Measurements from ENCODE around the gene TMEM30B. TPM values are rescaled to one million over a fixed set of nuclear protein-coding genes. Genes with fewer than 3 reads are reported as not detected.

TMEM30B gene
- total and polyA plus RNA-seq, 5 donors from 2014 or later = 2.1 to 4.8 (median 2.4) TPM

DNA sequence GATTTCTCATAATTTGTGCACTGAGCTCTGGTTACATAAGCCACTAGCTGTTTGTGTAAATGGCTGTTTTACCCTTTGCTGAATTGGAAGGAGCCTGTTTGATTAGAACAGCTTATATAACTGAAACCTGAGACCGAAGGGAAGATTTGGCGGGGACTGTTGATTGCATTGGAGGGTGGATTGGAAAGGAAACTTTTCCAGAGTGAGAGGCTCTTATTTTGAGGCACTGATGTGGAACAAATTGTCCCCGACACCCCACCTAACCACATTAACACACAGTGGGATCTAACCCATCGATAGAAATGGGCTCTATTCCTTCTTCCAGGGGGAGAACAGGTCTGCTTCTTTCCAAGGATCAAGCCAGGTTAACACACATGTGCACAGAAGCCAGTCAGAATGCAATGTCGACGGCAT, 51.7 kb downstream of the TMEM30B start:
- H3K36me3 Mint-ChIP-seq = no peaks in the 10 kb centered on the region
- H3K27ac Mint-ChIP-seq = no peak overlapping the region

DNA sequence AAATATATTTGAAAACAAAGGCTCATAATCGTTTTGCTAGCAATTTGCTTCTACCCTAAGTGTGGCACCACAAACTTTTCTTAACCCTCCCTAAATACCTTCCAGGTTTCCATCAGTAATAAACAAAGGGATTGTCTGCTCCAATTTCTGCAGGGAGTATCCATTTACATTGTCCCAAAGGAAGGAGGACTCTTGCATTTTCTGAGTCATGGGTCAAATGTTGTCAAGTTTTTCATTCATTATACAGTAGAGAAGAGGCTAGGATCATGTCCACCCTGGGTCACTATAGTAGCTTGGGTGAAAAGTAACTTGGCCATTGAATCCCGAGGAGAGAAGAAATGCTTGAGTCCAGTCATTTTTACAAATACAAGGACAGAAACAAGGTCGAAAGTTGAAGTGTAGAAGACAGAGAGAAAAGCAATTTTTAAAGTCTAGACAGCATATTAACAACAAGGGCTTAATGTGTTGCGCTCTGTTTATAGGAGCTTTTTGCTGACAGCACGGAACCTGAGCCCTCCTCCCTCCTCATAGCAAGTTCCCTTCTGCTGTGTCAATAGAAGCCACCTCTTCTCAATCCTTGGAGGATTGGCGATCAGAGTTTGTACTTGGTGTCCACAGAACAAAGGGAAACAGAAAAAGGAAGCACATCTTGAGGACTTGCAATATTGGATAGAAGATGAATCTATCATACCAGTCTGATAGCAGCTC, 53.1 kb downstream of the TMEM30B start:
- Mint-ChIP-seq H3K4me3 (no peak overlapping the region), H3K4me1 (no peaks in the 10 kb centered on the region), H3K27me3 (peaks cover 39% of the 10 kb centered on the region), H3K36me3 (no peaks in the 10 kb centered on the region), H3K27ac (no peak overlapping the region), H3K9me3 (no peaks in the 10 kb centered on the region)
- no peak overlapping the region for H3K4me3 ChIP-seq (ENCODE audit: low read depth, low read length)
- ATAC-seq (ENCODE audit: low read depth in 2 of 2) = no peak
- no peaks in the 10 kb centered on the region for H3K9me3 ChIP-seq (ENCODE audit: control insufficient read depth in 2 of 2, low read length in 2 of 2)
- DNase-seq = no peak
- H3K4me1 ChIP-seq (ENCODE audit: control insufficient read depth, insufficient read depth, low read length, poor library complexity, severe bottlenecking) = no peaks in the 10 kb centered on the region
- H3K27me3 ChIP-seq (ENCODE audit: control insufficient read depth, insufficient read depth, low read length) = peaks cover 15% of the 10 kb centered on the region
- no peaks in the 10 kb centered on the region for H3K36me3 ChIP-seq (ENCODE audit: control insufficient read depth, insufficient read depth, low read length)
- H3K27ac ChIP-seq (ENCODE audit: insufficient read depth, low read length, poor library complexity, severe bottlenecking) = no peak overlapping the region

More for the DNA sequence above, 51.7 kb downstream of the TMEM30B start:
- DNase-seq (no peak), ATAC-seq (ENCODE audit: low read depth in 2 of 2) (no peak)
- Mint-ChIP-seq H3K27me3 (peaks cover 33% of the 10 kb centered on the region), H3K4me1 (no peaks in the 10 kb centered on the region), H3K4me3 (no peak overlapping the region), H3K9me3 (no peaks in the 10 kb centered on the region)
- H3K27me3 ChIP-seq (ENCODE audit: control insufficient read depth, insufficient read depth, low read length) = peaks cover 13% of the 10 kb centered on the region
- H3K4me3 ChIP-seq (ENCODE audit: low read depth, low read length) = no peak overlapping the region
- no peaks in the 10 kb centered on the region for H3K36me3 ChIP-seq (ENCODE audit: control insufficient read depth, insufficient read depth, low read length)
- no peaks in the 10 kb centered on the region for H3K4me1 ChIP-seq (ENCODE audit: control insufficient read depth, insufficient read depth, low read length, poor library complexity, severe bottlenecking)
- no peak overlapping the region for H3K27ac ChIP-seq (ENCODE audit: insufficient read depth, low read length, poor library complexity, severe bottlenecking)
- H3K9me3 ChIP-seq (ENCODE audit: control insufficient read depth in 2 of 2, low read length in 2 of 2) = no peaks in the 10 kb centered on the region

Other genes with a start within 250 kb of the TMEM30B start
- gene PRKCH, start 40.2 kb upstream of the TMEM30B start, total RNA-seq = 457 TPM
- gene PRKCH, start 40.2 kb upstream of the TMEM30B start, polyA plus RNA-seq = 100 to 1,000 TPM; 194 to 221 (median 199) TPM

Data from CD4-positive, CD25-positive, alpha-beta regulatory T cell (primary cell).